HepG2 (cell line): ENCODE data around the gene PIP4K2C. TPM values are rescaled to one million over a fixed set of nuclear protein-coding genes. Genes with fewer than 3 reads are reported as not detected.

Source experiments
- CAMTA2 ChIP-seq: sonication (generic); formaldehyde crosslinking; IDR thresholded peaks from 2 replicates; pipeline ENCODE4 v1.4.0; 2020; ENCODE audit warnings: mild to moderate bottlenecking, missing genetic modification reagents, borderline replicate concordance
- CCAR2 ChIP-seq: fragments of 200-400 bp; formaldehyde crosslinking; optimal IDR thresholded peaks from 2 replicates; pipeline ENCODE3; 2018; ENCODE audit warnings: low read depth, mild to moderate bottlenecking, low read length, moderate library complexity
- CEBPG ChIP-seq: IDR thresholded peaks from 2 replicates; pipeline ENCODE4 v1.6.1; 2016
- CREB1 ChIP-seq, 2 experiments: fragments of 450-650 bp in 1 of 2; IDR thresholded peaks; 2 replicates each; pipeline ENCODE4 v1.6.1; 2016 to 2017; ENCODE audit warnings: control low read depth in 1 of 2, mild to moderate bottlenecking in 1 of 2, missing compliant biosample characterization in 1 of 2, missing genetic modification characterization in 1 of 2
- DNMT3B ChIP-seq: conservative IDR thresholded peaks from 2 replicates; pipeline ENCODE4 v1.6.1; 2016; ENCODE audit warnings: missing biosample characterization, control low read depth
- EZH2 ChIP-seq: conservative IDR thresholded peaks from 2 replicates; pipeline ENCODE4 v1.6.1; 2012; ENCODE audit warnings: mild to moderate bottlenecking, low read depth, low read length, moderate library complexity
- FOXC1 ChIP-seq: sonication (generic); formaldehyde crosslinking; IDR thresholded peaks from 2 replicates; pipeline ENCODE4 v1.8.0; 2022; ENCODE audit warnings: mild to moderate bottlenecking, missing genetic modification reagents, borderline replicate concordance
- HNRNPL ChIP-seq: fragments of 200-400 bp; formaldehyde crosslinking; IDR thresholded peaks from 2 replicates; pipeline ENCODE4 v1.6.1; 2017; ENCODE audit warnings: mild to moderate bottlenecking, low read depth, low read length
- JUN ChIP-seq: sonication (generic); formaldehyde crosslinking; IDR thresholded peaks from 2 replicates; pipeline ENCODE4 v1.4.0; 2020; ENCODE audit warnings: mild to moderate bottlenecking, missing genetic modification reagents
- PRMT3 ChIP-seq: sonication (generic); formaldehyde crosslinking; IDR thresholded peaks from 2 replicates; pipeline ENCODE4 v1.8.1; 2022; ENCODE audit warnings: low read depth, mild to moderate bottlenecking, moderate library complexity, missing genetic modification reagents, borderline replicate concordance
- REXO4 ChIP-seq: sonication (generic); formaldehyde crosslinking; IDR thresholded peaks from 2 replicates; pipeline ENCODE4 v1.8.0; 2022; ENCODE audit warnings: missing genetic modification reagents, mild to moderate bottlenecking, borderline replicate concordance
- RFXAP ChIP-seq: sonication (generic); formaldehyde crosslinking; IDR thresholded peaks from 2 replicates; pipeline ENCODE4 v1.4.0; 2020; ENCODE audit warnings: missing genetic modification reagents, borderline replicate concordance
- TBP ChIP-seq: sonication (generic); formaldehyde crosslinking; IDR thresholded peaks from 2 replicates; pipeline ENCODE4 v1.5.0; 2020; ENCODE audit warnings: missing genetic modification reagents
- THAP11 ChIP-seq: IDR thresholded peaks from 2 replicates; pipeline ENCODE4 v1.6.1; 2016; ENCODE audit warnings: missing biosample characterization, missing genetic modification reagents
- THAP7 ChIP-seq: sonication (generic); formaldehyde crosslinking; IDR thresholded peaks from 2 replicates; pipeline ENCODE4 v1.8.1; 2023; ENCODE audit warnings: mild to moderate bottlenecking, missing genetic modification reagents
- UBTF ChIP-seq: sonication (generic); formaldehyde crosslinking; IDR thresholded peaks from 2 replicates; pipeline ENCODE4 v1.4.0; 2020; ENCODE audit warnings: mild to moderate bottlenecking, missing genetic modification reagents
- ZNF460 ChIP-seq: sonication (generic); formaldehyde crosslinking; IDR thresholded peaks from 2 replicates; pipeline ENCODE4 v1.5.1; 2020; ENCODE audit warnings: missing genetic modification reagents, mild to moderate bottlenecking, borderline replicate concordance
- ZNF577 ChIP-seq: sonication (generic); formaldehyde crosslinking; IDR thresholded peaks from 2 replicates; pipeline ENCODE4 v1.4.0; 2020; ENCODE audit warnings: mild to moderate bottlenecking, low read depth, missing genetic modification reagents, borderline replicate concordance
- ZNF619 ChIP-seq: sonication (generic); formaldehyde crosslinking; IDR thresholded peaks from 2 replicates; pipeline ENCODE4 v1.4.0; 2020; ENCODE audit warnings: mild to moderate bottlenecking, missing genetic modification reagents
- ZNF670 ChIP-seq: sonication (generic); formaldehyde crosslinking; IDR thresholded peaks from 2 replicates; pipeline ENCODE4 v1.8.0; 2022; ENCODE audit warnings: mild to moderate bottlenecking, missing genetic modification reagents, borderline replicate concordance
- ZNF674 ChIP-seq: sonication (generic); formaldehyde crosslinking; IDR thresholded peaks from 2 replicates; pipeline ENCODE4 v1.5.0; 2020; ENCODE audit warnings: low read depth, mild to moderate bottlenecking, missing genetic modification reagents
- ZSCAN21 ChIP-seq: sonication (generic); formaldehyde crosslinking; IDR thresholded peaks from 2 replicates; pipeline ENCODE4 v1.8.0; 2022; ENCODE audit warnings: mild to moderate bottlenecking, missing genetic modification reagents, moderate library complexity, borderline replicate concordance
- polyA plus RNA-seq, 8 experiments: library from polyadenylated mRNA; depleted of rRNA in 3 of 8; stranded (reverse) in 7 of 8; unstranded in 1 of 8; fragments of >200 nt; fragmentation: Illumina TruSeq in 4 of 8; extraction: Trizol in 4 of 8; gene quantifications; 2 replicates each; pipeline versions ENCODE4 v1.2.1 to v1.2.3, GENCODE V29; 2011 to 2016; ENCODE audit warnings: low read depth in 4 of 8, missing spikeins in 1 of 8, mixed read lengths in 1 of 8; ENCODE audit not compliant: insufficient read depth in 1 of 8
- total RNA-seq, 5 experiments: library from RNA; depleted of rRNA; stranded (reverse); fragments of >200 nt; fragmentation: Illumina TruSeq; extraction: Trizol; gene quantifications; 2 replicates each; pipeline ENCODE4 v1.2.3, GENCODE V29; 2016; ENCODE audit warnings: low read depth in 1 of 5
- TF ChIP-seq, protein P1 (sequence below): sonication (generic); formaldehyde crosslinking; IDR thresholded peaks from 2 replicates; pipeline ENCODE4 v1.4.0; 2020; ENCODE audit warnings: missing genetic modification reagents, mild to moderate bottlenecking, borderline replicate concordance
- TF ChIP-seq, protein P2 (sequence below): sonication (generic); formaldehyde crosslinking; IDR thresholded peaks from 2 replicates; pipeline ENCODE4 v1.4.0; 2020; ENCODE audit warnings: missing genetic modification reagents

Gene PIP4K2C
- total and polyA plus RNA-seq, 2 of the 13 experiments (the other 11 are each of a cell fraction or from before 2014, with no cell fraction given), result 23.3 to 26.4 TPM

- TF ChIP-seq PRMT3 (CRISPR knock-in tag) (no peak), ZNF674 (CRISPR knock-in tag) (no peak), ZNF619 (CRISPR knock-in tag) (0 out of 2 replicates have a peak, but pooled peaks have one; percentile 45), REXO4 (no peak), FOXC1 (CRISPR knock-in tag) (no peak), CCAR2 (no peak), THAP7 (CRISPR knock-in tag) (no peak), THAP11 (no peak), CREB1 (IDR thresholded peaks at IDR 0.05) (no peak), CREB1 (CRISPR knock-in tag; IDR thresholded peaks at IDR 0.05) (no peak), JUN (CRISPR knock-in tag) (no peak), ZNF577 (CRISPR knock-in tag) (no peak), CEBPG (CRISPR knock-in tag) (no peak), DNMT3B (CRISPR knock-in tag) (no peak), ZNF460 (CRISPR knock-in tag) (no peak), EZH2 (no peak), UBTF (peak; percentile 40; the same call in 1 of the 2 replicates), TBP (CRISPR knock-in tag) (no peak), HNRNPL (no peak), CAMTA2 (CRISPR knock-in tag) (no peak), ZNF670 (CRISPR knock-in tag) (no peak), ZSCAN21 (no peak), RFXAP (CRISPR knock-in tag) (no peak)
- TF ChIP-seq, protein P1, sequence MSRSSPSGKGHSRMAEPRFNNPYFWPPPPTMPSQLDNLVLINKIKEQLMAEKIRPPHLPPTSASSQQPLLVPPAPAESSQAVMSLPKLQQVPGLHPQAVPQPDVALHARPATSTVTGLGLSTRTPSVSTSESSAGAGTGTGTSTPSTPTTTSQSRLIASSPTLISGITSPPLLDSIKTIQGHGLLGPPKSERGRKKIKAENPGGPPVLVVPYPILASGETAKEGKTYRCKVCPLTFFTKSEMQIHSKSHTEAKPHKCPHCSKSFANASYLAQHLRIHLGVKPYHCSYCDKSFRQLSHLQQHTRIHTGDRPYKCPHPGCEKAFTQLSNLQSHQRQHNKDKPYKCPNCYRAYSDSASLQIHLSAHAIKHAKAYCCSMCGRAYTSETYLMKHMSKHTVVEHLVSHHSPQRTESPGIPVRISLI, result no peak
- TF ChIP-seq, protein P2, sequence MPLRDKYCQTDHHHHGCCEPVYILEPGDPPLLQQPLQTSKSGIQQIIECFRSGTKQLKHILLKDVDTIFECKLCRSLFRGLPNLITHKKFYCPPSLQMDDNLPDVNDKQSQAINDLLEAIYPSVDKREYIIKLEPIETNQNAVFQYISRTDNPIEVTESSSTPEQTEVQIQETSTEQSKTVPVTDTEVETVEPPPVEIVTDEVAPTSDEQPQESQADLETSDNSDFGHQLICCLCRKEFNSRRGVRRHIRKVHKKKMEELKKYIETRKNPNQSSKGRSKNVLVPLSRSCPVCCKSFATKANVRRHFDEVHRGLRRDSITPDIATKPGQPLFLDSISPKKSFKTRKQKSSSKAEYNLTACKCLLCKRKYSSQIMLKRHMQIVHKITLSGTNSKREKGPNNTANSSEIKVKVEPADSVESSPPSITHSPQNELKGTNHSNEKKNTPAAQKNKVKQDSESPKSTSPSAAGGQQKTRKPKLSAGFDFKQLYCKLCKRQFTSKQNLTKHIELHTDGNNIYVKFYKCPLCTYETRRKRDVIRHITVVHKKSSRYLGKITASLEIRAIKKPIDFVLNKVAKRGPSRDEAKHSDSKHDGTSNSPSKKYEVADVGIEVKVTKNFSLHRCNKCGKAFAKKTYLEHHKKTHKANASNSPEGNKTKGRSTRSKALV (CRISPR knock-in tag), result no peak
Measured at GRCh38 chr12:57546438-57547287, 44.3 kb upstream of the PIP4K2C start, which contains the start of gene DCTN2 (continued).
